Body of pancreas (tissue), 4 donors: Measurements from ENCODE around the gene RABEP1.

ENCODE experiments used
- CTCF ChIP-seq, 7 experiments: fragments of 450-650 bp in 4 of 7; fragments of 200-600 bp in 3 of 7; sonication (generic) in 3 of 7; IDR thresholded peaks; one replicate each; pipeline ENCODE4 v1.5.1; 2016 to 2019; ENCODE audit warnings: antibody characterized with exemption in 7 of 7
- POLR2A ChIP-seq, 3 donors: fragments of 450-650 bp; IDR thresholded peaks; one replicate each; pipeline ENCODE4 v1.6.1; 2016; ENCODE audit warnings: antibody characterized with exemption in 3 of 3, mild to moderate bottlenecking in 2 of 3

- no peak for TF ChIP-seq CTCF (IDR thresholded peaks at IDR 0.05)
- TF ChIP-seq POLR2A (IDR thresholded peaks at IDR 0.05) = no peak
Observed at GRCh38 chr17:5248821-5249479, 33.1 kb upstream of the RABEP1 start.
